ENCODE data around the gene GOSR2. TPM values are rescaled to one million over a fixed set of nuclear protein-coding genes. Genes with fewer than 3 reads are reported as not detected.

Gene GOSR2
- total and polyA plus RNA-seq, 2 donors (not counting 1 experiment from before 2014, with no cell fraction given) = 49.5 to 72.8 TPM

GRCh38 chr17:46943218-46943500 is 20.2 kb downstream of the GOSR2 start:
- Histone ChIP-seq H3K9me3 (ENCODE audit: control insufficient read depth, insufficient read depth, low read depth, low read length) (no peaks in the 10 kb centered on the region), H3K4me2 (ENCODE audit: extremely low read depth, insufficient read depth, low read length) (no peak overlapping the region), H3K27ac (ENCODE audit: insufficient read depth, low read length) (no peak overlapping the region), H3K4me3 (replicated peaks in 1 of 4; ENCODE audit: control extremely low read depth in 1 of 4, insufficient read depth in 1 of 4, low read depth in 3 of 4, low read length in 4 of 4) (no peak overlapping the region), H3K27me3 (ENCODE audit: control insufficient read depth, insufficient read depth, low read length) (peaks cover 10% of the 10 kb centered on the region), H3K36me3 (ENCODE audit: control insufficient read depth, insufficient read depth, low read length) (peaks cover 14% of the 10 kb centered on the region), H3K9ac (ENCODE audit: insufficient read depth, low read length) (no peak overlapping the region), H4K20me1 (ENCODE audit: control insufficient read depth, extremely low read depth, insufficient read depth, low read length) (no peaks in the 10 kb centered on the region), H3K79me2 (ENCODE audit: control insufficient read depth, insufficient read depth, low read length) (no peaks in the 10 kb centered on the region), H2AFZ (ENCODE audit: low read length) (no peak overlapping the region), H3K4me1 (ENCODE audit: control insufficient read depth, extremely low read depth, insufficient read depth, low read length) (peaks cover 3% of the 10 kb centered on the region)
- no peak for TF ChIP-seq CTCF (conservative IDR thresholded peaks at IDR 0.05 in 1 of 2, IDR thresholded peaks at IDR 0.05 in 1 of 2; ENCODE audit: low read depth in 1 of 2, low read length in 2 of 2)
- no peak for TF ChIP-seq EZH2 (IDR thresholded peaks at IDR 0.05; ENCODE audit: low read length, missing control alignments)
- DNase-seq (ENCODE audit: low read depth in 2 of 2) = no peak

- peak; percentile 17 to 55 for DNase-seq (ENCODE audit: low read depth in 2 of 2)
- H3K4me3 ChIP-seq (replicated peaks in 1 of 4; ENCODE audit: control extremely low read depth in 1 of 4, insufficient read depth in 1 of 4, low read depth in 3 of 4, low read length in 4 of 4) = no peak overlapping the region
- H2AFZ ChIP-seq (ENCODE audit: low read length) = no peak overlapping the region
- no peaks in the 10 kb centered on the region for H3K79me2 ChIP-seq (ENCODE audit: control insufficient read depth, insufficient read depth, low read length)
- peaks cover 3% of the 10 kb centered on the region for H3K4me1 ChIP-seq (ENCODE audit: control insufficient read depth, extremely low read depth, insufficient read depth, low read length)
- peaks cover 8% of the 10 kb centered on the region for H3K36me3 ChIP-seq (ENCODE audit: control insufficient read depth, insufficient read depth, low read length)
- peak overlapping the region; percentile 17 for H3K4me2 ChIP-seq (ENCODE audit: extremely low read depth, insufficient read depth, low read length)
- H3K27ac ChIP-seq (ENCODE audit: insufficient read depth, low read length) = no peak overlapping the region
- peaks cover 10% of the 10 kb centered on the region for H3K27me3 ChIP-seq (ENCODE audit: control insufficient read depth, insufficient read depth, low read length)
- H3K9ac ChIP-seq (ENCODE audit: insufficient read depth, low read length) = no peak overlapping the region
- H3K9me3 ChIP-seq (ENCODE audit: control insufficient read depth, insufficient read depth, low read depth, low read length) = no peaks in the 10 kb centered on the region
- TF ChIP-seq CTCF (conservative IDR thresholded peaks at IDR 0.05 in 1 of 2, IDR thresholded peaks at IDR 0.05 in 1 of 2; ENCODE audit: low read depth in 1 of 2, low read length in 2 of 2) (no peak), EZH2 (IDR thresholded peaks at IDR 0.05; ENCODE audit: low read length, missing control alignments) (no peak)
- no peaks in the 10 kb centered on the region for H4K20me1 ChIP-seq (ENCODE audit: control insufficient read depth, extremely low read depth, insufficient read depth, low read length)
These were observed 20.8 kb downstream of the GOSR2 start for GRCh38 chr17:46943501-46944393.

- DNase-seq (ENCODE audit: low read depth in 2 of 2) = no peak
- no peak for TF ChIP-seq EZH2 (IDR thresholded peaks at IDR 0.05; ENCODE audit: low read length, missing control alignments)
- no peak for TF ChIP-seq CTCF (conservative IDR thresholded peaks at IDR 0.05 in 1 of 2, IDR thresholded peaks at IDR 0.05 in 1 of 2; ENCODE audit: low read depth in 1 of 2, low read length in 2 of 2)
- Histone ChIP-seq H2AFZ (ENCODE audit: low read length) (no peak overlapping the region), H3K4me1 (ENCODE audit: control insufficient read depth, extremely low read depth, insufficient read depth, low read length) (peaks cover 3% of the 10 kb centered on the region), H3K36me3 (ENCODE audit: control insufficient read depth, insufficient read depth, low read length) (peaks cover 3% of the 10 kb centered on the region), H3K4me2 (ENCODE audit: extremely low read depth, insufficient read depth, low read length) (no peak overlapping the region), H4K20me1 (ENCODE audit: control insufficient read depth, extremely low read depth, insufficient read depth, low read length) (no peaks in the 10 kb centered on the region), H3K79me2 (ENCODE audit: control insufficient read depth, insufficient read depth, low read length) (no peaks in the 10 kb centered on the region), H3K27ac (ENCODE audit: insufficient read depth, low read length) (no peak overlapping the region), H3K9me3 (ENCODE audit: control insufficient read depth, insufficient read depth, low read depth, low read length) (no peaks in the 10 kb centered on the region), H3K4me3 (replicated peaks in 1 of 4; ENCODE audit: control extremely low read depth in 1 of 4, insufficient read depth in 1 of 4, low read depth in 3 of 4, low read length in 4 of 4) (no peak overlapping the region), H3K27me3 (ENCODE audit: control insufficient read depth, insufficient read depth, low read length) (peaks cover 10% of the 10 kb centered on the region), H3K9ac (ENCODE audit: insufficient read depth, low read length) (no peak overlapping the region)
These were observed 22.0 kb downstream of the GOSR2 start for GRCh38 chr17:46944931-46945330.

All from fibroblast of lung (primary cell).